ENCODE results near the gene PTAR1. TPM values are rescaled to one million over a fixed set of nuclear protein-coding genes. Genes with fewer than 3 reads are reported as not detected.

The PTAR1 gene, protein sequence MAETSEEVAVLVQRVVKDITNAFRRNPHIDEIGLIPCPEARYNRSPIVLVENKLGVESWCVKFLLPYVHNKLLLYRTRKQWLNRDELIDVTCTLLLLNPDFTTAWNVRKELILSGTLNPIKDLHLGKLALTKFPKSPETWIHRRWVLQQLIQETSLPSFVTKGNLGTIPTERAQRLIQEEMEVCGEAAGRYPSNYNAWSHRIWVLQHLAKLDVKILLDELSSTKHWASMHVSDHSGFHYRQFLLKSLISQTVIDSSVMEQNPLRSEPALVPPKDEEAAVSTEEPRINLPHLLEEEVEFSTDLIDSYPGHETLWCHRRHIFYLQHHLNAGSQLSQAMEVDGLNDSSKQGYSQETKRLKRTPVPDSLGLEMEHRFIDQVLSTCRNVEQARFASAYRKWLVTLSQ
- total RNA-seq (10 to 100 TPM; 21.5 to 32.5 (median 21.9) TPM), polyA plus RNA-seq (1 to 10 TPM; 6.2 to 9.5 TPM)

DNA sequence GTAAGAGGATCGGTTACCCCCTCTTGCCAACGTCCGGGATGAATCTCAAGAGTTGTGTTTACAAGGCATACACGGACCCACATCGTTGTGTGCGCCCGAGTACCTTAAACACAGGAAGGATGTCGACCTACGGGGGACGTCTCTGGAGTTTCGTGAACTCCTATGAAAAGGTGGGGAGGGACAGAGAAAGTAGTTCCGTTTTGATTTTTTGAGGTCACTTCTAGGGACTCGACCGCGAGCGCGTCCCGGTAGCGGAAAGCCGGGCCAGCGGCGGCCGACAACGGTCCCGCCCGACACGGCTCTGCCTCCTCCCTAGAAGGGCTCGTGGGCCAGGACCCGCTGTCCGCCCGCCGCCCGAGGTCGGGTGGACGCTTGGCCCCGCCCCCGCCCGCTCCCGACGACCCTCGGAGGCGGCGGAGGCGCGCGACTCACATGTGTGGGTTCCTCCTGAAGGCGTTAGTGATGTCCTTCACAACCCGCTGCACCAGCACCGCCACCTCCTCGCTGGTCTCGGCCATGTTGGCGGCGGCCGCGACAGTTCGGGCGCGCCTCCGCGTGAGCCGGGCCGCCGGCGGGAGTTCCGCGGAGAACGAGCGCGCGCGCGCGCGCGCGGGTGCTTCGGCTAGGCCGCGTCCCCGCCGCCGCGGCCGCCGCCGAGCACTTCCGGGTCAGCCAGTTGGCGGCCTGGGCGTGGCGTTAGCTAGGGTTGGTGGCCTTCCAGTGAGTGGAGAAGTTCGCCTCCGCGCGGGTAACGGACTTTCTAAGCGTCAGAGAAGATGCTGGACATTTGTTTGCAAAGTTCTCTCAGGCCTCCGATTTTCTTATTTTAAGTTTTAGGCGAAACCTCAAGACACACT, at the start of gene PTAR1:
Gene PTAR1 (minus strand): TSS at position 591 of the 857 bp plus-strand sequence. CDS start 73 bp downstream, at position 518.
- WGBS, 2 donors: 0% methylated on average over 71 to 98 of the region's 98 CpGs
- Histone ChIP-seq H3K27ac (peak within 1 kb of the TSS; percentile 81 to 98 (median 93)), H3K4me3 (peak within 1 kb of the TSS; percentile 68 to 83 (median 78)), H3K27me3 (no peaks in the 10 kb centered on the region), H3K36me3 (no peaks in the 10 kb centered on the region), H3K9me3 (no peaks in the 10 kb centered on the region), H3K4me1 (peaks cover 0 to 13% (median 0%) of the 10 kb centered on the region in 3 donors)
- FAIRE-seq (no peak), DNase-seq (peak; percentile 88 to 95 (median 90)), ATAC-seq (peak; percentile 95 to 98 (median 98))
- intact Hi-C loops (cut with DNase I): no loop called here
- TF ChIP-seq, protein P1, sequence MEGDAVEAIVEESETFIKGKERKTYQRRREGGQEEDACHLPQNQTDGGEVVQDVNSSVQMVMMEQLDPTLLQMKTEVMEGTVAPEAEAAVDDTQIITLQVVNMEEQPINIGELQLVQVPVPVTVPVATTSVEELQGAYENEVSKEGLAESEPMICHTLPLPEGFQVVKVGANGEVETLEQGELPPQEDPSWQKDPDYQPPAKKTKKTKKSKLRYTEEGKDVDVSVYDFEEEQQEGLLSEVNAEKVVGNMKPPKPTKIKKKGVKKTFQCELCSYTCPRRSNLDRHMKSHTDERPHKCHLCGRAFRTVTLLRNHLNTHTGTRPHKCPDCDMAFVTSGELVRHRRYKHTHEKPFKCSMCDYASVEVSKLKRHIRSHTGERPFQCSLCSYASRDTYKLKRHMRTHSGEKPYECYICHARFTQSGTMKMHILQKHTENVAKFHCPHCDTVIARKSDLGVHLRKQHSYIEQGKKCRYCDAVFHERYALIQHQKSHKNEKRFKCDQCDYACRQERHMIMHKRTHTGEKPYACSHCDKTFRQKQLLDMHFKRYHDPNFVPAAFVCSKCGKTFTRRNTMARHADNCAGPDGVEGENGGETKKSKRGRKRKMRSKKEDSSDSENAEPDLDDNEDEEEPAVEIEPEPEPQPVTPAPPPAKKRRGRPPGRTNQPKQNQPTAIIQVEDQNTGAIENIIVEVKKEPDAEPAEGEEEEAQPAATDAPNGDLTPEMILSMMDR (IDR thresholded peaks at IDR 0.05): no peak

DNA sequence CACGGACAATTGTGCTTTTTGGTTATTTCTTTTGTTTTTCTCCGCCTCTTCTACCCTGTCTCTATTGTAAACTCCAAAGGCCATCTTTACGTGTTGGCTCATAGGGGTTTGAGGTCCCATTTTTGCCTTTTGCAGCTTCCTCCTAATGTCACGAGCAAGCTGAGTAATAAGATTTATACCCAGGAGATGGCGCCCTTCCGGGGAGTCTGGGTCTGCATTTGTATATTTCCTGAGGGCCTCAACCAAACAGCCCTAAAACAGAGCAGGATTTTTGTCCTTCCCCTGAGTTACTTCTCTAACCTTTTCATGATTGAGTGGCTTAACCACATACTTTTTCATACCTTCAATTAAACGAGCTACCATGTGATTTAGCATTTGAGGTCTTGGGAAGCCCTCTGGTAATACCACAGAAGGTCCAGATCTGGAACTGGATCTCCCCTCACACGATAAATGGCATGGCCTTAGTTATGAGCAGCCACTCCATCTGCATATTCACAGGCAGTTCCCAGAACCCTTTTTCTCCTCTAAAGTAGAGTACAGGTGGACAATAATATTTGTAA, 49.6 kb upstream of the PTAR1 start:
- TF ChIP-seq, protein P1 (IDR thresholded peaks at IDR 0.05): no peak
- intact Hi-C loops (cut with DNase I): no loop called here
- no peak for DNase-seq
- Histone ChIP-seq H3K9me3 (no peaks in the 10 kb centered on the region), H3K4me3 (no peak overlapping the region), H3K27me3 (no peaks in the 10 kb centered on the region), H3K4me1 (peaks cover 0 to 8% (median 0%) of the 10 kb centered on the region in 3 donors), H3K27ac (no peak overlapping the region), H3K36me3 (no peaks in the 10 kb centered on the region)
- no peak for ATAC-seq
- 66 to 78% methylated on average over 8 of the region's 8 CpGs for WGBS, 2 donors
- no peak for FAIRE-seq

DNA sequence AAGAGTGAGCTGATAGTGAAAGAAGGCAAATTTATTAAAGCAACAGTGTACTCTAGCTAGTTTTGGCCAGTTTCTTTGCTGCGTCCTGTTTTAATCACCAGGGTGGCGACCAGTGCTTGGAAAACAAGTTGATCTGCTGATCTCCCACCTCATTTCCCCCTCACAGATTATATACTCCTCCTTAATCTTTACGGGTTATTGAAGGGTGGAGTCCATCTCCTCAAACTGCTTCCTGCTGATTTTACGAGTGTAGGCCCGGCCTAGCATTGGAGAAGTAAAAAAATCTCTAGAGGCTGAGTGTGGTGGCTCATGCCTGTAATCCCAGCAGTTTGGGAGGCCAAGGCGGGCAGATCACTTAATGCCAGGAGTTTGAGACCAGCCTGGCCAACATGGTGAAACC, 46.8 kb upstream of the PTAR1 start:
- Histone ChIP-seq H3K4me3 (no peak overlapping the region), H3K9me3 (no peaks in the 10 kb centered on the region), H3K27ac (no peak overlapping the region), H3K36me3 (no peaks in the 10 kb centered on the region), H3K4me1 (no peaks in the 10 kb centered on the region), H3K27me3 (no peaks in the 10 kb centered on the region)
- TF ChIP-seq, protein P1 (IDR thresholded peaks at IDR 0.05): no peak
- no peak for FAIRE-seq
- no peak for DNase-seq
- WGBS, 2 donors: 74 to 78% methylated on average over 6 of the region's 6 CpGs
- intact Hi-C loops (cut with DNase I): no loop called here
- peak in 2 of 4 donors; percentile 15 to 33 for ATAC-seq

DNA sequence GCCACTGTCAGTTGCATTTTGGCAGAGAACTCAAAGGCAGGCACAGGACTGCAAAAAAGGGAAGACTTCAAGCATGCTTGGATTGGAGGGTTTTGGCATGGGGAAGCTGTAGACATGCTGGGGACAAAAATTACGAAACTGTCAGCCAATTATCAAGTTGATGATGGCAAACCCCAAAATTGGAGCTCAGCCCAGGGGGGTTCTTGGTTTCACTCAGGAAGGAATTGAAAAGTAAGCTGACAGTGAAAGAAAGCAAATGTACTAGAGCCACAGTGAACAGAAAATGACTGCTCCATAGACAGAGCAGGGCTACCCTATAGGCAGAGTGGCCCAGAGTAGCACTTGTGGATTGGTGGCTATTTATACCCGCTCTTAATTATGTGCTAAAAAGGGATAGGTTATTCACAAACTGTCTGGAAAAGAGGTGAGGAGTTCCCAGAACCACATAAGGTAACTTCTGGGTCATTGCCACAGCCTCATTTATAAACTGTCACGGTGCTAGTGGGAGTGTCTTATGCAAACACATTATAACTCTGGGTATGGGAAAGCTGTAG, 46.2 kb upstream of the PTAR1 start:
- no peaks in the 10 kb centered on the region for H3K4me1 ChIP-seq
- ATAC-seq (peak in 3 of 4 donors; percentile 64 to 71 (median 70)), DNase-seq (peak in 1 of 6 donors; percentile 19), FAIRE-seq (no peak)
- intact Hi-C loops (cut with DNase I): no loop called here
- H3K27me3 ChIP-seq: no peaks in the 10 kb centered on the region
- peak overlapping the region in 1 of 4 donors; percentile 34 for H3K27ac ChIP-seq
- H3K9me3 ChIP-seq: no peaks in the 10 kb centered on the region
- TF ChIP-seq, protein P1 (IDR thresholded peaks at IDR 0.05): no peak
- no peak overlapping the region for H3K4me3 ChIP-seq
- H3K36me3 ChIP-seq: no peaks in the 10 kb centered on the region
- 41 to 50% methylated on average over 3 of the region's 3 CpGs for WGBS, 2 donors
